Activated naive CD4-positive, alpha-beta T cell treated with anti-CD3 and anti-CD28 coated beads, Interleukin-2, amount 50 U/mL, for 24 hours (primary cell): Measurements from ENCODE around the gene SLC16A1.
"Not testable (repeated sequence)": the region's sequence is repeated elsewhere in the genome, so short reads cannot be mapped to it uniquely, and the experiment has no call there.

Experiments used
- H3K27ac Mint-ChIP-seq: one replicate; pipeline ENCODE4 v1.8.0; 2021; ENCODE audit warnings: mild to moderate bottlenecking, mixed read lengths
- H3K27me3 Mint-ChIP-seq: one replicate; pipeline ENCODE4 v1.8.0; 2021; ENCODE audit warnings: mixed read lengths
- H3K36me3 Mint-ChIP-seq: one replicate; pipeline ENCODE4 v1.8.0; 2021; ENCODE audit warnings: mixed read lengths
- H3K4me1 Mint-ChIP-seq: one replicate; pipeline ENCODE4 v1.8.0; 2021; ENCODE audit warnings: mixed read lengths
- H3K4me3 Mint-ChIP-seq: one replicate; pipeline ENCODE4 v1.8.0; 2021; ENCODE audit warnings: mild to moderate bottlenecking, mixed read lengths
- H3K9me3 Mint-ChIP-seq: one replicate; pipeline ENCODE4 v1.8.0; 2021; ENCODE audit warnings: mixed read lengths

Gene SLC16A1

DNA sequence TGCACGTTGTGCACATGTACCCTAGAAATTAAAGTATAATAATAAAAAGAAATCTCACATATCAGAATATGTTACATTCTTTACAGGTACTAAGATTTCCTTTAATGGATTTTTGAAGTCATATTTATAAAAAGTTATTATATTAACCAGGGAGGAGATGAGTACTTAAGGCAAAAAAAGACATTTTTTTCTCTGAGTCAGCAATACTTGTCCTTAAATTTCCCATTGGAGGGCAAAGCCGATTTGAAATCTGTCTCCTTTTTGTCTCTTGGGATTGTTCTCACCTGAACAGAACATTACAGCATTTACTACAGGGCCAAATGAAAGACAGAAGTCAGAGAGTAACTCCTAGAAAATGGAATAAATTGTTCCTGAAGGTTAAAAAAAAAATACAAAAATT lies 26.3 kb upstream of the SLC16A1 start:
- no peak overlapping the region for H3K4me3 Mint-ChIP-seq
- peaks cover 2% of the 10 kb centered on the region for H3K36me3 Mint-ChIP-seq
- H3K27me3 Mint-ChIP-seq, result no peaks in the 10 kb centered on the region
- no peaks in the 10 kb centered on the region for H3K4me1 Mint-ChIP-seq
- no peaks in the 10 kb centered on the region for H3K9me3 Mint-ChIP-seq
- no peak overlapping the region for H3K27ac Mint-ChIP-seq

DNA sequence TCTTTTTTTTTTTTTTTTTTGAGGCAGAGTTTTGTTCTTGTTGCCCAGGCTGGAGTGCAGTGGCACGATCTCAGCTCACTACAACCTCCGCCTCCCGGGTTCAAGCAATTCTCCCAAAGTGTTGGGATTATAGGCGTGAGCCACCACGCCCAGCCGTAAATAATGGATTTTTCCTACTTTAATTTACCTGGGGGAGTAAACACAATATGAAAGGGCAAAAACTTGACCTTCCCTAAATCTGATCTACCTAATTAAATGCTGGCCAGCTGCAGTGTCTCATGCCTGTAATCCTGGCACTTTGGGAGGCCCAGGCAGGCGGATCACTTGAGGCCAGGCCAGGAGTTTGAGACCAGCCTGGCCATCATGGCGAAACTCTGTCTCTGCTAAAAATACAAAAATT lies 25.8 kb upstream of the SLC16A1 start:
- not testable (repeated sequence) for H3K27ac Mint-ChIP-seq, H3K36me3 Mint-ChIP-seq, H3K9me3 Mint-ChIP-seq, H3K4me3 Mint-ChIP-seq, H3K4me1 Mint-ChIP-seq, H3K27me3 Mint-ChIP-seq

DNA sequence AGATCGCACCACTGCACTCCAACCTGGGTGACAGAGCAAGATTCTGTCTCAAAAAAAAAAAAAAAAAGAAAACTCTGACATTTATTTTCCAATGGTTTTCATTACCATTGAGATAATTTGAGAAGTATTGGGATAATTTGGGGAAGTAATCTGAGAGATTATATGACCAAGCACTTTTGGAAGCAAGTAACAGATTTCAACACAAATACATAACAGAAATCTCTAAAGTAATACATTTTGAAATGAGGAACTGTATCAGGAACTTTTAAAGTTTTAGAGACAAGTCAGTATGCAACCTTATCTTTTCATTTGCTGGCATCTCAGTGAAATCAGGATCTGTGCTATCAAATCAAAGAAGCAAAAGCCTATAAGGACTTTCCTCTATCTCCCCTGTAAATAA lies 25.4 kb upstream of the SLC16A1 start:
- no peaks in the 10 kb centered on the region for H3K27me3 Mint-ChIP-seq

DNA sequence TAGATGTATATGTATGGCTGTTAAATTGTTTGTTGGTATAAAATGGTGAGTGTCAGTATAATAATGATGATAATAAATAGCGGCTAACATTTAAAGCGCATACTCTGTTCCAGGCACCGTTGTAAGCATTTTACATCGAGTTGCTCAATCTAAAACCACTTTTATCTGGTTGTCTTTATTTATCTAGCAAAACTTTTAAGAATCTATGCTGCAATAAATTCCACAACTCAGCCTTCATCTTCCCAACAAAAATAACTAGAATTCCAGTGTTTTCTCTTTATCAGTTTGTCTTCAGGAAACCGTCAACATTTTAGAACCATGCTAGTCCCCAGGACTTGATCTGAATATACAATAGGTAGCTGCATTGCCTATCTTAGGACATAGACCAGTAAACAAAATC lies 19.3 kb upstream of the SLC16A1 start:
- Mint-ChIP-seq H3K4me1 (no peaks in the 10 kb centered on the region), H3K4me3 (no peak overlapping the region), H3K36me3 (peaks cover 1% of the 10 kb centered on the region), H3K27me3 (no peaks in the 10 kb centered on the region), H3K9me3 (no peaks in the 10 kb centered on the region), H3K27ac (no peak overlapping the region)

More for the DNA sequence above, 25.4 kb upstream of the SLC16A1 start:
- no peaks in the 10 kb centered on the region for H3K4me1 Mint-ChIP-seq
- no peaks in the 10 kb centered on the region for H3K9me3 Mint-ChIP-seq
- no peaks in the 10 kb centered on the region for H3K36me3 Mint-ChIP-seq
- no peak overlapping the region for H3K4me3 Mint-ChIP-seq
- no peak overlapping the region for H3K27ac Mint-ChIP-seq

DNA sequence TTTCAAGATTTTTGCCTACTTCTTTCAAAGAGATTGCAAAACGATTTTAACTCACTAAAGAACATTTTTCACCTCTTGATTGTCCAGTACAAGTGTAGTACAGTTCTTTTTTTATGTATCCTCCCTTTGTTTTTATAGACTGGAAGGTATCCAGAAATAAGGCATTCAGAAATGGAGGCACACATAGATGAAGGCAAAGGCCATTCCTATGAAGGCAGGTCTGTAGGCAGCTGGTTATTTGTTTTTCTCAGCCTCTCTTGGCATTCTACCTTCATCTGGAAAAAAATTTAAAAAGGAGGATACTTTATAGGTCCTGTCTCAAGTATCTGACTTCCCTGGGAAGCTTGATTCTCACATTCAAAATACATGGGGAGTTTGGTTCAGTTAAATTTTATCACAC lies 18.6 kb upstream of the SLC16A1 start:
- Mint-ChIP-seq H3K36me3 (peaks cover 3% of the 10 kb centered on the region), H3K9me3 (no peaks in the 10 kb centered on the region), H3K27me3 (no peaks in the 10 kb centered on the region), H3K4me3 (no peak overlapping the region), H3K4me1 (no peaks in the 10 kb centered on the region), H3K27ac (no peak overlapping the region)

DNA sequence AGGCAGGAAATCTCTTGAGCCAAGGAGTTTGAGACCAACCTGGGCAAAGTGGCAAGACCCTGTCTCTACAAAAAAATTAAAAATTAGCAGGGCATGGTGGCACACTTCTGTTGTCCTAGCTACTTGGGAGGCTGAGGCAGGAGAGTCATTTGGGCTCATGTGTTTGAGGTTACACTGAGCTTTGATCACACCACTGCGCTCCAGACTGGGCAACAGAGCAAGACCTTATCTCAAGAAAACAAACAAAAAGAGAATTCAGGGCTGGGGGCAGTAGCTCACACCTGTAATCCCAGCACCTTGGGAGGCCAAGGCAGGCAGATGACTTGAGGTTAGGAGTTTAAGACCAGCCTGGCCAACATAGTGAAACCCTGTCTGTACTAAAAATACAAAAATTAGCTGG lies 17.8 kb upstream of the SLC16A1 start:
- H3K9me3 Mint-ChIP-seq, result no peaks in the 10 kb centered on the region
- H3K4me1 Mint-ChIP-seq, result no peaks in the 10 kb centered on the region
- no peak overlapping the region for H3K27ac Mint-ChIP-seq
- H3K4me3 Mint-ChIP-seq, result no peak overlapping the region
- H3K36me3 Mint-ChIP-seq, result peaks cover 3% of the 10 kb centered on the region
- no peaks in the 10 kb centered on the region for H3K27me3 Mint-ChIP-seq

DNA sequence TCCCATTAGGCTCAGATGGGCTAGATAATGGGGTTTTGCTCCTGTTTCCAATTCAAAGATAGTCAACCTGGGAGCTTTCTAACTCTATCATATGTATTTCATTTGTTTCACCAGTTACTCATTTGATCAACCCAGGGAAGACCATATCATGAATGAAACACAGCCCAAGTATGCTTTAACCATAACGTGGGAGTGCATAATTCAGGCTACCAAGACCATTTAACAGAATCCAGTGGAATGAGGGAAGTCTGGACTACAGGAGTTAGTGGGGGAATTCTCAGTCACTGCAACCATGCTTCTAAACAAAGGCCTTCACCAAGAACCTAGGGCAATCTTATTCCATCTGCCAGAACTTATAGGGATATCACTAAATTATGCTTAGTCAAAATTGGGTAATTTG lies 15.0 kb upstream of the SLC16A1 start:
- H3K36me3 Mint-ChIP-seq, result peaks cover 14% of the 10 kb centered on the region
- H3K9me3 Mint-ChIP-seq, result no peaks in the 10 kb centered on the region
- no peak overlapping the region for H3K4me3 Mint-ChIP-seq
- H3K27me3 Mint-ChIP-seq, result no peaks in the 10 kb centered on the region
- H3K27ac Mint-ChIP-seq, result no peak overlapping the region
- peaks cover 4% of the 10 kb centered on the region for H3K4me1 Mint-ChIP-seq

DNA sequence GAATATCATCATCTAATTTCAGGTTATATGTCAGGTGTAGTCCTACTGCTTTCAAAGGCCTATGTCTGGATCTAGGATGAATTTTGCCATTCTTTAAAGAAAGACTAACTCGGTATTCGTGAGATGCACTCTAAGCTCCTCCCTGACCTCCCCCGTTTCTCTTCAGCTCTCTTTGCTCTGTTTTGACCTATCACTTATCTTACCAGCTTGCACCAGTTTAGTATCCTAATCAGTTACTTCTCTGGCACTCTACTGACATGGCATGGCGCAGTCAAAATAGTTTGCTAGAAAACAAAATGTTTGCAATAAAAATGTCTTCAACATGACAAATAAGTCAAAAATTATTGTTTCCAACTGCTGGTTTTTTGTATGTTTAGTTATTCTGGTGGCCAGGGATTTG lies 8.4 kb upstream of the SLC16A1 start:
- Mint-ChIP-seq H3K27me3 (no peaks in the 10 kb centered on the region), H3K9me3 (no peaks in the 10 kb centered on the region), H3K27ac (no peak overlapping the region), H3K36me3 (peaks cover 29% of the 10 kb centered on the region), H3K4me1 (peaks cover 30% of the 10 kb centered on the region), H3K4me3 (no peak overlapping the region)

DNA sequence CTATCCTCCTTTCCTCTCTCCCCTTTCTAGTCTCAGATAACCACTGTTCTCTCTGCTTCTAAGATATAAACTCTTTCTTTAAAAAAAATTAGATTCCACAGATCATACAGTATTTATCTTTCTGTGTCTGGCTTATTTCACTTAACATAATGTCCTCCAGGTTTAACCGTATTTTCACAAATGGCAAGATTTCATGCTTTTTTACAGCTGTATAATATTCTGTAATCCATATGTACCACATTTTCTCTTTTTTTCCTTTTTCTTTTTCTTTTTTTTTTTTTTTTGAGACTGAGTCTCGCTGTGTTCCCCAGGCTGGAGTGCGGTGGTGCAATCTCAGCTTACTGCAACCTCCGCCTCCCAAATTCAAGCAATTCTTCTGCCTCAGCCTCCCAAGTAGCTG lies 5.1 kb upstream of the SLC16A1 start:
- no peaks in the 10 kb centered on the region for H3K27me3 Mint-ChIP-seq
- no peaks in the 10 kb centered on the region for H3K9me3 Mint-ChIP-seq

DNA sequence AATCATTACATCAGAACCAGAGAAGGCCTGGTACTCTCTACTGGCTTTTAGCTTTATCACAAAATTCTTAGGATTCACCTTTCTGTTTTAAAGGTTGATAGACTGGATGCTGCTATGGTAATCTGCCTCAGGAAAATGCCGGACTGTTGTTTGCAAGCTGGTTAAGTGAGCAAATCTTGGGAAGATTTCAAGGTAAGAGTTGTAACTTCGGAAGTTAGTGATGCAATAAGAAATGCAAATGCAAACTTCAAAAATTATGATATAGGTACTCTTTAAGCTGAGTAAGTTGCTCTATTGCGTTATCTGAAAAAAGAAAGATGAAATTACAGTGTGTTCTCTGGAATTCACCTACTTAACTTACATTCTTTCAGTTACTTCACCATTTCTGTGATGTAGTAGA lies 4.4 kb upstream of the SLC16A1 start:
- no peak overlapping the region for H3K27ac Mint-ChIP-seq
- peaks cover 18% of the 10 kb centered on the region for H3K36me3 Mint-ChIP-seq
- no peaks in the 10 kb centered on the region for H3K27me3 Mint-ChIP-seq
- peaks cover 31% of the 10 kb centered on the region for H3K4me1 Mint-ChIP-seq
- peak overlapping the region; percentile 53 for H3K4me3 Mint-ChIP-seq
- no peaks in the 10 kb centered on the region for H3K9me3 Mint-ChIP-seq

More for the DNA sequence above, 5.1 kb upstream of the SLC16A1 start:
- Mint-ChIP-seq H3K4me3 (no peak overlapping the region), H3K27ac (peak overlapping the region; percentile 15), H3K36me3 (peaks cover 21% of the 10 kb centered on the region), H3K4me1 (peaks cover 31% of the 10 kb centered on the region)

DNA sequence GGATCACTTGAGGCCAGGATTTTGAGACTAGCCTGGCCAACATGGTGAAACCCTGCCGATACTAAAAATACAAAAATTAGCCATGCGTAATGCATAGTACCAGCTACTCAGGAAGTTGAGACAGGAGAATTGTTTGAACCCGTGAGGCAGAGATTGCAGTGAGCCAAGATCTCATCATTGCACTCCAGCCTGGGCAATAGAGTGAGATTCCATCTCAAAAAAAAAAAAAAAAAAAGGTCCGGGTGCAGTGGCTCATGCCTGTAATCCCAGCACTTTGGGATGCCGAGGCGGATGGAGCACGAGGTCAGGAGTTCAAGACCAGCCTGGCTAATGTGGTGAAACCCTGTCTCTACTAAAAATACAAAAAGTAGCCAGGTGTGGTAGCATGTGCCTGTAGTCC lies 2.2 kb upstream of the SLC16A1 start:
- H3K4me1 Mint-ChIP-seq, result peaks cover 51% of the 10 kb centered on the region
- H3K36me3 Mint-ChIP-seq, result peaks cover 17% of the 10 kb centered on the region
- H3K9me3 Mint-ChIP-seq, H3K27ac Mint-ChIP-seq, H3K27me3 Mint-ChIP-seq: not testable (repeated sequence)
- H3K4me3 Mint-ChIP-seq, result peak overlapping the region; percentile 87

DNA sequence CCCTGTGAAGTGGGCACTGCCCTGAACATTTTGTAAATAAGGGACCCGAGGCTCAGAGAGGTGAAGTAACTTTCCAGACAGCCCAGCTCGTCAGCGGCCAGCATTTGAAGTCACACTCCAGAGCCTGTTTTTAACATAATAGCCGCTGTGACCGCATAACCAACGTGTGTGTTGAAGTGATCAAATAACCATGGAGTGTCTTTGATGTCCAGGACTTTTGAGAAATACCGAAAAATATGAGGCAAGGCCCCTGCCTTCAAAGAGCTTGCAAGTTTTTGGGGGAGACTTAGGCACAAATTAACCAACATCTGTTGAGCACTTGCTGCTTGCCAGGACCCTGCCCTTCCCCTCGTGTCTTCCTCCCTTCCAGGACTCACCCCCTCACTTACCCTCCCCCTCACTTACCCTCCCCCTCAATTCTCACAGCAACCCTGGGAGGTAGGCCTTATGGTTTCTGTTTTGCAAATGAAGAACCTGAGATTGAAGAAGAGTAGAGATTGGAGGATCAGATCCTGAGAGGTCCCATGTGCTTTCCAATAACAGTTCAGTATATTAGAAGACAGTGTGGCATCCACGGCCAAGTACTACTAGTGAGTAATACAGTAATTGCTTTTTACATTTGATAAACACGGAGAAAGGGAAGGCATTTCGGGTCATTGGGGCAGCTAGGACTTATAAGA lies 1.3 kb upstream of the SLC16A1 start:
- peaks cover 50% of the 10 kb centered on the region for H3K4me1 Mint-ChIP-seq

DNA sequence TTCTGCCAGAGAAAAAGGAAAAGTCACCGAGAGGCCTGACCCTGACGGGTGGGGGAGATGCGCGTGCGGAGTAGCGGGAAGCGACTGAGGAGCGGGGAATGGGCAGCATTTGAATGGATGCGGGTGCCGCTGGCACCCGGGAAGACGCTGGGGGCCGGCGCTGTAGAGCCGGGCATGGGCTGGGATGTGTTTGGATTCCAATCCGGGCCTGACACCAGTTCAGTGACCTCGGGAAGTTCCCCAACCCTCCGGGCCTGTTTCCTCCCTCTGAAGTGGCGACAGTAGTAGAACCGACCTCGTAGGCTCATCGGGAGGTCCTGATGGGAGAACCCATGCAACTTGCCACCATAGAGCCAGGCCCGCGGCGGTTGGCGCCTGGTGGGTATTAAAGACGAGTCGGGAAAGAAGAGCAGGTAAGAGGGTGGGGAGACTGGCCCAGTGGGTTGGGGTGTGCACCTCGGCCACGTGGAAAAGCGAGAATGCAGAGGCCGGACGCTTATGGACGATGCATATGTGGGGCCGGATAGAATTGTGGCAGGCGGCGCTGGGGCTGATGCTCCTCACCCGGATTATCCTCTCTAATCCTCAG lies 642 bp upstream of the SLC16A1 start:
- peaks cover 16% of the 10 kb centered on the region for H3K36me3 Mint-ChIP-seq
- H3K4me1 Mint-ChIP-seq, result peaks cover 55% of the 10 kb centered on the region
- no peaks in the 10 kb centered on the region for H3K9me3 Mint-ChIP-seq
- peak overlapping the region; percentile 87 for H3K4me3 Mint-ChIP-seq
- peak overlapping the region; percentile 99 for H3K27ac Mint-ChIP-seq
- H3K27me3 Mint-ChIP-seq, result no peaks in the 10 kb centered on the region

More for the DNA sequence above, 1.3 kb upstream of the SLC16A1 start:
- Mint-ChIP-seq H3K9me3 (no peaks in the 10 kb centered on the region), H3K4me3 (peak overlapping the region; percentile 87), H3K27me3 (no peaks in the 10 kb centered on the region), H3K36me3 (peaks cover 15% of the 10 kb centered on the region), H3K27ac (peak overlapping the region; percentile 99)

DNA sequence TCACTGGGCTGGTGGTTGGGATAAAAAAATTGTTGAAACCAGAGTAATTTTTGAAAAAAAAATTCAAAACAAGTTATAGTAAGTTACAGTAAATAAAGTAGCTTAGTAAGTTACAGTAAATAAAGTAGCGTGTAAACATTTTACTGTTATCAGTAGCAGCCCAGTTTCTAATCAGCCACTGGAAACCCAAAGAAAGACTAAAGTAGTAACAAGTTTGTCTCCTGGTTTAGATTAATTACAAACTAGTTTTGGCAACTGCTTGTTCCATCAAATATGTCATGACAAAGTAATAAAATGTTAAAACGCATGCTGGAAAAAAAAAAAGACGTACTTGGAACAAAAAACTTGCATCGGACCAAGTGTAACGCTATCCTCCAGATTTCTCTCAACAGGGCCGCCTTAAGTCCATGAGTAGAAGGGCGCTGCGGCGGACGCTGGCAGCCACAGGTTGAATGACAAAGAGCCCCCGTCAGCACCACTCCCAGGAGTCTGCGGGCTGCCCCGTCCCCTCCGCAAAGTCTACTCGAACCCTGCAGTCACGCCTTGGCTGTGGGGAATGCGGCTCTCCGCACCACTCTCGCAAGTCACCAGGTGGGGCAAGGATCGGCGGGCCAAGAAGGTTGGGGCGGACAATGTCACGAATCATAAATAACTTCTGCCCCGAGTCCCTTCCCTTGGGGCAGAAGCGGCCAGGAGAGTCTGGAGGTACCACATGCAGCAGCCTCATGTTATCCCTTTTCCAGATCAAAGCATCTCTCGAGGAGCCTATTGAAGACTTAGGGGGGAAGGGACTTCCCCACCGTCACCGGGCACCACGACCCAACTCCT lies 837 bp downstream of the SLC16A1 start:
- Mint-ChIP-seq H3K9me3 (no peaks in the 10 kb centered on the region), H3K36me3 (peaks cover 9% of the 10 kb centered on the region), H3K27me3 (no peaks in the 10 kb centered on the region), H3K4me3 (peak overlapping the region; percentile 87), H3K4me1 (peaks cover 53% of the 10 kb centered on the region), H3K27ac (peak overlapping the region; percentile 99)

DNA sequence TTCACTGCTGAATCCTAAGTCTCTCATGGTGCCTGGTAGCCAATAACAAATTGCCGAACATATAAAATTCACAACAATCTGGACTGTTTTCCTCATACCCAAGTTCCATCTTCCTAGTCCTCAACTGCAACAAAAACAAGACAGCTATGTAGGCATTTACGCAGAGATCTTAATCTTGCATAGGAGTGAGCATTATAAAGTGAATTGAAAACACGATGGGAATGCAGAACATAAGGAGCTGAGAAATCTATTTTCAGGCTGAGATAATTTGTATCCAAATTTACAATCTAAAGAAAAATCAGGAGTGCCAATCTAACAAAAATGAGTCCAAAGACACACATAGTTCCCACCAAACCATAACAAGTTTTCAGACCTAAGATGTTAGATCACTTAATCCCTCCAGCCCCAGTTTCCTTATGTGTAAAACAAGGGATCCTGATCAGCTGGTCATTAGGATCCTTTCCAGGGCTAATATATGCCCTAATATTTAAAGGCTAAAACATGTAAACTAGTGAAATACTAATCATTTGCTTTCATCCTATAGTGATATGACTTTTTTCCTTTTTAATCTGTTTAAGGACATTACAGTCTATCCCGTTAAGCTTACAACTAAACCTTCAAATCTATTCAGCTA lies 1.9 kb downstream of the SLC16A1 start:
- H3K9me3 Mint-ChIP-seq, result no peaks in the 10 kb centered on the region
- peaks cover 49% of the 10 kb centered on the region for H3K4me1 Mint-ChIP-seq
- H3K27me3 Mint-ChIP-seq, result no peaks in the 10 kb centered on the region
- peaks cover 7% of the 10 kb centered on the region for H3K36me3 Mint-ChIP-seq
- H3K4me3 Mint-ChIP-seq, result peak overlapping the region; percentile 87
- H3K27ac Mint-ChIP-seq, result no peak overlapping the region

DNA sequence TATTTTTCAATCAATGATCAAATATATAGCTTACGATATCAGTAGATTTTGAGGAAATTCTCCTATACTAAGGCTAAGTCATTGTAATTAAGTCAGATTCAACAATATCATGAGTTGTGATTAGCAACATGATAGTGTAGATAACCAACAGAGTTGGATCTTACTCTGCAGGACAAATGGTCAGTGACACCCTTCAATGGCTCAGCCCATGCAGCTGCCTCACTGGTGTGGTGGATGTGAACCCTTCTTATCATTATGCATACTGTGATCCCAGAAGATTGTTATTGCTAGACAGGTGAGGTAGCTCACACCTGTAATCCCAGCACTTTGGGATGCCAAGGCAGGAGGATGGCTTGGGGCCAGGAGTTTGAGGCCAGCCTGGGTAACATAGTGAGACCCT lies 5.6 kb downstream of the SLC16A1 start:
- H3K27ac Mint-ChIP-seq, result no peak overlapping the region
- no peaks in the 10 kb centered on the region for H3K27me3 Mint-ChIP-seq
- peaks cover 5% of the 10 kb centered on the region for H3K36me3 Mint-ChIP-seq
- H3K9me3 Mint-ChIP-seq, result no peaks in the 10 kb centered on the region
- no peak overlapping the region for H3K4me3 Mint-ChIP-seq
- peaks cover 44% of the 10 kb centered on the region for H3K4me1 Mint-ChIP-seq
